ENCODE results near the gene APOD. TPM values are rescaled to one million over a fixed set of nuclear protein-coding genes. Genes with fewer than 3 reads are reported as not detected.

Gene APOD
- total and polyA plus RNA-seq, 2 of the 8 experiments (the other 6 are each of a cell fraction or from before 2014, with no cell fraction given), result not detected

DNA sequence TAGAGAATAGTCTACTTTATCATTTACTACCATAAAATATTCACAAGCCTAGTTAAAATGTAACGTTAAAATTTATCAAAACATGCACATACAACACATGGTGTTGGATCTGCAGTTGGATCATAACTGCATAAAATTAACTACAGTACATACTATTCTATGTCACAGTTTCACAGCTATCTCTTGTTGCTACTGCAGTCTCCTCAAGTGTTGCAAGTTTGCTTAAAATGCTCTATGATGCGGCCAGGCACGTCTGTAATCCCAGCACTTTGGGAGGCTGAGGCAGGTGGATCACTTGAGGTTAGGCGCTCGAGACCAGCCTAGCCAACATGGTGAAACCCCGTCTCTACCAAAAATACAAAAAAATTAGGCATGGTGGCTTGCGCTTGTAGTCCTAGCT is 50.9 kb downstream of the APOD start:
- ChIA-PET POLR2A (ENCODE audit: partially characterized antibody) (interaction anchor here (2.0 kb wide), 1 partner anchor 262 kb away, joined by 4 read pairs; the partner anchor contains the start of gene XXYLT1), CTCF (ENCODE audit: partially characterized antibody) (interaction anchor here (0.6 to 1.5 kb wide), 3 partner anchors 11 to 818 kb away, joined by 3 to 5 read pairs (median 4); partner anchors contain the start of gene XXYLT1)
- WGBS, 2 experiments (ENCODE audit: extremely low coverage in 1 of 2, insufficient coverage in 1 of 2, insufficient read length in 1 of 2, insufficient replicate concordance in 2 of 2, low coverage in 1 of 2, low lambda C conversion rate in 2 of 2, missing lambda C conversion rate in 1 of 2), result 92% methylated on average over 7 of the region's 7 CpGs; no CpG with 5 or more reads in 1 of the 2 experiments
- Histone ChIP-seq H3K36me3 (ENCODE audit: control insufficient read depth in 2 of 4, insufficient read depth in 4 of 4, low read length in 3 of 4) (no peaks in the 10 kb centered on the region; a peak in 1 of 8 replicates), H3K14ac (ENCODE audit: insufficient read length) (no peak overlapping the region), H3K79me1 (ENCODE audit: low read depth, low read length) (peaks cover 2% of the 10 kb centered on the region), H2BK120ac (replicated peaks; ENCODE audit: low read depth, low read length) (no peak overlapping the region), H2BK12ac (ENCODE audit: low read depth, low read length) (no peak overlapping the region), H3K18ac (ENCODE audit: extremely low read depth, low read length) (no peak overlapping the region), H3K9ac (replicated peaks in 1 of 4; ENCODE audit: extremely low read depth in 1 of 4, low read depth in 3 of 4, low read length in 3 of 4) (no peak overlapping the region), H3K4me3 (ENCODE audit: extremely low read depth in 1 of 4, insufficient read depth in 2 of 4, low read depth in 3 of 4, low read length in 4 of 4) (no peak overlapping the region), H3K27me3 (replicated peaks in 1 of 4; ENCODE audit: control insufficient read depth in 3 of 4, extremely low read depth in 1 of 4, insufficient read depth in 3 of 4, low read length in 3 of 4) (no peaks in the 10 kb centered on the region), H4K91ac (replicated peaks; ENCODE audit: insufficient read length, low read length) (no peak overlapping the region), H3K9me3 (ENCODE audit: insufficient read depth in 2 of 2, low read depth in 1 of 2, low read length in 1 of 2) (no peaks in the 10 kb centered on the region), H3K4me1 (replicated peaks in 1 of 4; ENCODE audit: control insufficient read depth in 3 of 4, insufficient read depth in 4 of 4, low read length in 3 of 4) (no peaks in the 10 kb centered on the region), H2AFZ (ENCODE audit: low read length) (no peak overlapping the region), H4K5ac (ENCODE audit: insufficient read length, low read depth, low read length) (no peak overlapping the region), H3K23me2 (ENCODE audit: low read depth, low read length) (no peaks in the 10 kb centered on the region), H2BK15ac (ENCODE audit: low read length) (no peak overlapping the region), H3K27ac (ENCODE audit: low read depth, low read length) (no peak overlapping the region), H3K4ac (replicated peaks; ENCODE audit: insufficient read length, low read depth, low read length) (no peak overlapping the region), H3K56ac (replicated peaks; ENCODE audit: insufficient read length, low read depth, low read length) (no peak overlapping the region), H4K8ac (ENCODE audit: extremely low read depth, insufficient read depth, low read length) (no peak overlapping the region), H3K79me2 (ENCODE audit: control insufficient read depth in 1 of 2, insufficient read depth in 2 of 2, low read length in 2 of 2) (peaks cover 0 to 8% of the 10 kb centered on the region in 2 experiments; a peak in 2 of 4 replicates), H4K20me1 (replicated peaks in 1 of 2; ENCODE audit: control insufficient read depth in 1 of 2, insufficient read depth in 2 of 2, low read length in 2 of 2) (peaks cover 0 to 1% of the 10 kb centered on the region in 2 experiments), H2AK5ac (ENCODE audit: low read depth, low read length) (no peak overlapping the region), H3K23ac (ENCODE audit: insufficient read length) (no peak overlapping the region), H2BK5ac (ENCODE audit: low read depth, low read length) (no peak overlapping the region), H2BK20ac (ENCODE audit: low read length) (no peak overlapping the region), H3K4me2 (ENCODE audit: insufficient read depth in 1 of 2, low read depth in 2 of 2, low read length in 2 of 2) (no peak overlapping the region)
- DNase-seq (ENCODE audit: low read depth in 1 of 2, low spot score in 2 of 2) (no peak), FAIRE-seq (no peak)
- TF ChIP-seq CHD1 (IDR thresholded peaks at IDR 0.05; ENCODE audit: low read depth, low read length), result no peak
- TF ChIP-seq RNF2 (IDR thresholded peaks at IDR 0.05; ENCODE audit: borderline replicate concordance, low read depth, low read length, missing control alignments, poor library complexity, severe bottlenecking), result no peak
- TF ChIP-seq JUND (IDR thresholded peaks at IDR 0.05; ENCODE audit: low read length), result no peak
- no peak for TF ChIP-seq POU5F1 (IDR thresholded peaks at IDR 0.05; ENCODE audit: low read depth, low read length)
- TF ChIP-seq SP2 (IDR thresholded peaks at IDR 0.05; ENCODE audit: low read length), result no peak
- no peak for TF ChIP-seq SUZ12 (IDR thresholded peaks at IDR 0.05; ENCODE audit: low read length)
- TF ChIP-seq NRF1 (IDR thresholded peaks at IDR 0.05; ENCODE audit: low read depth, low read length), result no peak
- TF ChIP-seq HDAC2 (IDR thresholded peaks at IDR 0.05; ENCODE audit: borderline replicate concordance in 1 of 2, low read depth in 2 of 2, low read length in 2 of 2), result no peak
- no peak for TF ChIP-seq BACH1 (IDR thresholded peaks at IDR 0.05; ENCODE audit: low read length)
- TF ChIP-seq, protein P1, sequence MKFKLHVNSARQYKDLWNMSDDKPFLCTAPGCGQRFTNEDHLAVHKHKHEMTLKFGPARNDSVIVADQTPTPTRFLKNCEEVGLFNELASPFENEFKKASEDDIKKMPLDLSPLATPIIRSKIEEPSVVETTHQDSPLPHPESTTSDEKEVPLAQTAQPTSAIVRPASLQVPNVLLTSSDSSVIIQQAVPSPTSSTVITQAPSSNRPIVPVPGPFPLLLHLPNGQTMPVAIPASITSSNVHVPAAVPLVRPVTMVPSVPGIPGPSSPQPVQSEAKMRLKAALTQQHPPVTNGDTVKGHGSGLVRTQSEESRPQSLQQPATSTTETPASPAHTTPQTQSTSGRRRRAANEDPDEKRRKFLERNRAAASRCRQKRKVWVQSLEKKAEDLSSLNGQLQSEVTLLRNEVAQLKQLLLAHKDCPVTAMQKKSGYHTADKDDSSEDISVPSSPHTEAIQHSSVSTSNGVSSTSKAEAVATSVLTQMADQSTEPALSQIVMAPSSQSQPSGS (IDR thresholded peaks at IDR 0.05; ENCODE audit: low read length), result no peak
